ENCODE data around the gene UFD1. TPM values are rescaled to one million over a fixed set of nuclear protein-coding genes. Genes with fewer than 3 reads are reported as not detected.

Gene UFD1
- total and polyA plus RNA-seq, 9 of the 15 experiments (the other 6 are each of a cell fraction or from before 2014, with no cell fraction given), result 238 to 645 (median 363) TPM

DNA sequence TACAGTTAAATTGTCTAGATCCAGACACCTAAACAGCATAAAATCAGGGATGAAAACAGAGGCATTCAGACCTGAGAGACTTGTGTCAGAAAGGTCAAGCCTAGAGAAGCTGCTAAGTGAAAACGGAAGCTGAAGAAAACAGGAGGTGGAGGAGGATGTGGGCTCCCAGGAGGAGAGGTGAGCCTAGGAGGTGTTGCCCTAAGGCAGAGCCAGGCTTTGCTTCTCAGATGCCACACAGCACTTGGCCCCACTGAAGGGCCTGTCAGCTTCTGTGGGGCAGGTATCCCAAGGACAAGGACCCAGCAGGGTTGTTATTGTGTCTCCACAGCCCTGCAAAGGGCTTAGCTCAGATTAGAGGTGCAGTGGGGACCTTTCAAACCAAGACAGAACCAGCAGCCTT is 14.4 kb downstream of the UFD1 start (continued):
- TF ChIP-seq, protein P1, sequence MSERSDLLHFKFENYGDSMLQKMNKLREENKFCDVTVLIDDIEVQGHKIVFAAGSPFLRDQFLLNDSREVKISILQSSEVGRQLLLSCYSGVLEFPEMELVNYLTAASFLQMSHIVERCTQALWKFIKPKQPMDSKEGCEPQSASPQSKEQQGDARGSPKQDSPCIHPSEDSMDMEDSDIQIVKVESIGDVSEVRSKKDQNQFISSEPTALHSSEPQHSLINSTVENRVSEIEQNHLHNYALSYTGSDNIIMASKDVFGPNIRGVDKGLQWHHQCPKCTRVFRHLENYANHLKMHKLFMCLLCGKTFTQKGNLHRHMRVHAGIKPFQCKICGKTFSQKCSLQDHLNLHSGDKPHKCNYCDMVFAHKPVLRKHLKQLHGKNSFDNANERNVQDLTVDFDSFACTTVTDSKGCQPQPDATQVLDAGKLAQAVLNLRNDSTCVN (CRISPR knock-in tag; IDR thresholded peaks at IDR 0.05), result 0 out of 2 replicates have a peak, but pooled peaks have one; percentile 73
- TF ChIP-seq NR1H2 (CRISPR knock-in tag; IDR thresholded peaks at IDR 0.05), result 0 out of 2 replicates have a peak, but pooled peaks have one; percentile 17
- TF ChIP-seq SP1 (CRISPR knock-in tag; IDR thresholded peaks at IDR 0.05), result no peak
- TF ChIP-seq, protein P2, sequence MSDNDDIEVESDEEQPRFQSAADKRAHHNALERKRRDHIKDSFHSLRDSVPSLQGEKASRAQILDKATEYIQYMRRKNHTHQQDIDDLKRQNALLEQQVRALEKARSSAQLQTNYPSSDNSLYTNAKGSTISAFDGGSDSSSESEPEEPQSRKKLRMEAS (CRISPR knock-in tag; IDR thresholded peaks at IDR 0.05), result peak; percentile 40; the same call in 1 of the 2 replicates
- 0 out of 2 replicates have a peak, but pooled peaks have one; percentile 40 for TF ChIP-seq NR2F6 (CRISPR knock-in tag; IDR thresholded peaks at IDR 0.05)
- no peak for TF ChIP-seq MIER1 (IDR thresholded peaks at IDR 0.05; ENCODE audit: low read depth)
- no peak for TF ChIP-seq SRF (CRISPR knock-in tag; IDR thresholded peaks at IDR 0.05)
- no peak for TF ChIP-seq SREBF2 (CRISPR knock-in tag; IDR thresholded peaks at IDR 0.05)
- TF ChIP-seq, protein P3, sequence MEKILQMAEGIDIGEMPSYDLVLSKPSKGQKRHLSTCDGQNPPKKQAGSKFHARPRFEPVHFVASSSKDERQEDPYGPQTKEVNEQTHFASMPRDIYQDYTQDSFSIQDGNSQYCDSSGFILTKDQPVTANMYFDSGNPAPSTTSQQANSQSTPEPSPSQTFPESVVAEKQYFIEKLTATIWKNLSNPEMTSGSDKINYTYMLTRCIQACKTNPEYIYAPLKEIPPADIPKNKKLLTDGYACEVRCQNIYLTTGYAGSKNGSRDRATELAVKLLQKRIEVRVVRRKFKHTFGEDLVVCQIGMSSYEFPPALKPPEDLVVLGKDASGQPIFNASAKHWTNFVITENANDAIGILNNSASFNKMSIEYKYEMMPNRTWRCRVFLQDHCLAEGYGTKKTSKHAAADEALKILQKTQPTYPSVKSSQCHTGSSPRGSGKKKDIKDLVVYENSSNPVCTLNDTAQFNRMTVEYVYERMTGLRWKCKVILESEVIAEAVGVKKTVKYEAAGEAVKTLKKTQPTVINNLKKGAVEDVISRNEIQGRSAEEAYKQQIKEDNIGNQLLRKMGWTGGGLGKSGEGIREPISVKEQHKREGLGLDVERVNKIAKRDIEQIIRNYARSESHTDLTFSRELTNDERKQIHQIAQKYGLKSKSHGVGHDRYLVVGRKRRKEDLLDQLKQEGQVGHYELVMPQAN (IDR thresholded peaks at IDR 0.05; ENCODE audit: borderline replicate concordance), result no peak
- peak; percentile 40 for TF ChIP-seq KDM5B (IDR thresholded peaks at IDR 0.05; ENCODE audit: insufficient replicate concordance, low read depth, low read length)
- TF ChIP-seq MAFG (tag; conservative IDR thresholded peaks at IDR 0.05), result no peak
- no peak for TF ChIP-seq BRD4 (IDR thresholded peaks at IDR 0.05)
- TF ChIP-seq, protein P4, sequence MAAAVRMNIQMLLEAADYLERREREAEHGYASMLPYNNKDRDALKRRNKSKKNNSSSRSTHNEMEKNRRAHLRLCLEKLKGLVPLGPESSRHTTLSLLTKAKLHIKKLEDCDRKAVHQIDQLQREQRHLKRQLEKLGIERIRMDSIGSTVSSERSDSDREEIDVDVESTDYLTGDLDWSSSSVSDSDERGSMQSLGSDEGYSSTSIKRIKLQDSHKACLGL (CRISPR knock-in tag; IDR thresholded peaks at IDR 0.05; ENCODE audit: borderline replicate concordance, poor library complexity, severe bottlenecking), result no peak
- no peak for TF ChIP-seq ZFP36 (IDR thresholded peaks at IDR 0.05; ENCODE audit: low read depth, low read length, partially characterized antibody)
- TF ChIP-seq SPI1 (IDR thresholded peaks at IDR 0.05; ENCODE audit: borderline replicate concordance, low read depth, low read length), result no peak
- no peak for TF ChIP-seq SMARCE1 (IDR thresholded peaks at IDR 0.05)
- no peak for TF ChIP-seq CBFA2T2 (conservative IDR thresholded peaks at IDR 0.05)
- peak; percentile 33; the same call in 1 of the 2 replicates for TF ChIP-seq FOXP1 (CRISPR knock-in tag; IDR thresholded peaks at IDR 0.05)
- TF ChIP-seq LARP7 (IDR thresholded peaks at IDR 0.05), result no peak
- TF ChIP-seq BRD9 (IDR thresholded peaks at IDR 0.05; ENCODE audit: low read depth, partially characterized antibody), result no peak
- TF ChIP-seq SIN3A (IDR thresholded peaks at IDR 0.05; ENCODE audit: borderline replicate concordance in 2 of 2, control insufficient read depth in 1 of 2, low read depth in 2 of 2, low read length in 2 of 2), result no peak
- TF ChIP-seq, protein P5, sequence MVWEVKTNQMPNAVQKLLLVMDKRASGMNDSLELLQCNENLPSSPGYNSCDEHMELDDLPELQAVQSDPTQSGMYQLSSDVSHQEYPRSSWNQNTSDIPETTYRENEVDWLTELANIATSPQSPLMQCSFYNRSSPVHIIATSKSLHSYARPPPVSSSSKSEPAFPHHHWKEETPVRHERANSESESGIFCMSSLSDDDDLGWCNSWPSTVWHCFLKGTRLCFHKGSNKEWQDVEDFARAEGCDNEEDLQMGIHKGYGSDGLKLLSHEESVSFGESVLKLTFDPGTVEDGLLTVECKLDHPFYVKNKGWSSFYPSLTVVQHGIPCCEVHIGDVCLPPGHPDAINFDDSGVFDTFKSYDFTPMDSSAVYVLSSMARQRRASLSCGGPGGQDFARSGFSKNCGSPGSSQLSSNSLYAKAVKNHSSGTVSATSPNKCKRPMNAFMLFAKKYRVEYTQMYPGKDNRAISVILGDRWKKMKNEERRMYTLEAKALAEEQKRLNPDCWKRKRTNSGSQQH (CRISPR knock-in tag; IDR thresholded peaks at IDR 0.05), result peak; percentile 57; the same call in 1 of the 2 replicates
- no peak for TF ChIP-seq SRSF1 (IDR thresholded peaks at IDR 0.05; ENCODE audit: low read depth, low read length)
